ENCODE results near the gene TRIM39.

TRIM39 gene

GRCh38 chr6:30321692-30322388, 4.9 kb upstream of the TRIM39 start:
- ATAC-seq (replicated peaks) (no peak), DNase-seq (no peak)
- H3K4me1 Mint-ChIP-seq: peaks cover 44 to 66% of the 10 kb centered on the region in 2 donors
- H3K36me3 Mint-ChIP-seq: peaks cover 28 to 42% of the 10 kb centered on the region in 2 donors
- peak overlapping the region in 1 of 2 donors; percentile 39 for H3K4me3 Mint-ChIP-seq
- H3K27me3 Mint-ChIP-seq: no peaks in the 10 kb centered on the region
- no peak overlapping the region for H3K27ac Mint-ChIP-seq
- no peaks in the 10 kb centered on the region for H3K9me3 Mint-ChIP-seq

GRCh38 chr6:30322527-30323501, 3.9 kb upstream of the TRIM39 start:
- peaks cover 30 to 36% of the 10 kb centered on the region in 2 donors for H3K36me3 Mint-ChIP-seq
- no peaks in the 10 kb centered on the region for H3K9me3 Mint-ChIP-seq
- H3K4me3 Mint-ChIP-seq: peak overlapping the region; percentile 27 to 28
- DNase-seq (no peak), ATAC-seq (replicated peaks) (no peak)
- peak overlapping the region; percentile 33 for H3K27ac Mint-ChIP-seq
- peaks cover 49 to 68% of the 10 kb centered on the region in 2 donors for H3K4me1 Mint-ChIP-seq
- H3K27me3 Mint-ChIP-seq: no peaks in the 10 kb centered on the region

GRCh38 chr6:30323806-30324205, 2.9 kb upstream of the TRIM39 start:
- no peaks in the 10 kb centered on the region for H3K27me3 Mint-ChIP-seq
- peaks cover 46 to 62% of the 10 kb centered on the region in 2 donors for H3K4me1 Mint-ChIP-seq
- H3K27ac Mint-ChIP-seq: peak overlapping the region; percentile 25
- peaks cover 25 to 31% of the 10 kb centered on the region in 2 donors for H3K36me3 Mint-ChIP-seq
- DNase-seq: no peak
- H3K9me3 Mint-ChIP-seq: no peaks in the 10 kb centered on the region
- no peak overlapping the region for H3K4me3 Mint-ChIP-seq
- ATAC-seq (replicated peaks): no peak

- Mint-ChIP-seq H3K27me3 (no peaks in the 10 kb centered on the region), H3K4me3 (peak overlapping the region; percentile 95 to 96), H3K4me1 (peaks cover 39 to 55% of the 10 kb centered on the region in 2 donors), H3K36me3 (peaks cover 26 to 32% of the 10 kb centered on the region in 2 donors), H3K27ac (peak overlapping the region; percentile 99), H3K9me3 (no peaks in the 10 kb centered on the region)
- peak; percentile 58 to 66 for ATAC-seq (replicated peaks)
- no peak for DNase-seq
These were observed 1.4 kb upstream of the TRIM39 start for GRCh38 chr6:30325150-30325872.

- peak; percentile 74 for DNase-seq
- Mint-ChIP-seq H3K9me3 (no peaks in the 10 kb centered on the region), H3K4me3 (peak overlapping the region; percentile 95 to 96), H3K36me3 (peaks cover 26 to 32% of the 10 kb centered on the region in 2 donors), H3K4me1 (peaks cover 33 to 49% of the 10 kb centered on the region in 2 donors), H3K27ac (peak overlapping the region; percentile 99), H3K27me3 (no peaks in the 10 kb centered on the region)
- peak; percentile 76 to 78 for ATAC-seq (replicated peaks)
These were observed 728 bp upstream of the TRIM39 start for GRCh38 chr6:30325873-30326525.

- peak overlapping the region; percentile 95 to 96 for H3K4me3 Mint-ChIP-seq
- H3K27me3 Mint-ChIP-seq: no peaks in the 10 kb centered on the region
- H3K9me3 Mint-ChIP-seq: no peaks in the 10 kb centered on the region
- DNase-seq (no peak), ATAC-seq (replicated peaks) (no peak)
- peak overlapping the region; percentile 99 for H3K27ac Mint-ChIP-seq
- peaks cover 30 to 42% of the 10 kb centered on the region in 2 donors for H3K4me1 Mint-ChIP-seq
- H3K36me3 Mint-ChIP-seq: peaks cover 26 to 38% of the 10 kb centered on the region in 2 donors
These were observed 562 bp downstream of the TRIM39 start for GRCh38 chr6:30327232-30327746.

- Mint-ChIP-seq H3K4me3 (no peak overlapping the region), H3K36me3 (peaks cover 24 to 33% of the 10 kb centered on the region in 2 donors), H3K27ac (no peak overlapping the region), H3K27me3 (no peaks in the 10 kb centered on the region), H3K4me1 (peaks cover 26 to 34% of the 10 kb centered on the region in 2 donors), H3K9me3 (no peaks in the 10 kb centered on the region)
- DNase-seq (no peak), ATAC-seq (replicated peaks) (no peak)
These were observed 1.7 kb downstream of the TRIM39 start for GRCh38 chr6:30328397-30328796.

- Mint-ChIP-seq H3K4me3 (no peak overlapping the region), H3K36me3 (peaks cover 31 to 42% of the 10 kb centered on the region in 2 donors)
- no peak for ATAC-seq (replicated peaks)
These were observed 2.6 kb downstream of the TRIM39 start for GRCh38 chr6:30329331-30329730.

GRCh38 chr6:30331981-30332380, 5.3 kb downstream of the TRIM39 start:
- peaks cover 9 to 10% of the 10 kb centered on the region in 2 donors for H3K4me1 Mint-ChIP-seq
- DNase-seq (no peak), ATAC-seq (replicated peaks) (no peak)
- no peaks in the 10 kb centered on the region for H3K27me3 Mint-ChIP-seq
- H3K9me3 Mint-ChIP-seq: no peaks in the 10 kb centered on the region
- peaks cover 34 to 51% of the 10 kb centered on the region in 2 donors for H3K36me3 Mint-ChIP-seq
- H3K27ac Mint-ChIP-seq: no peak overlapping the region
- no peak overlapping the region for H3K4me3 Mint-ChIP-seq

More at GRCh38 chr6:30329331-30329730, 2.6 kb downstream of the TRIM39 start:
- Mint-ChIP-seq H3K27me3 (no peaks in the 10 kb centered on the region), H3K27ac (no peak overlapping the region), H3K4me1 (peaks cover 24 to 28% of the 10 kb centered on the region in 2 donors), H3K9me3 (no peaks in the 10 kb centered on the region)
- DNase-seq: no peak

- no peaks in the 10 kb centered on the region for H3K27me3 Mint-ChIP-seq
- H3K36me3 Mint-ChIP-seq: peaks cover 28 to 51% of the 10 kb centered on the region in 2 donors
- DNase-seq (no peak), ATAC-seq (replicated peaks) (no peak)
- no peak overlapping the region for H3K4me3 Mint-ChIP-seq
- H3K4me1 Mint-ChIP-seq: no peaks in the 10 kb centered on the region
- H3K9me3 Mint-ChIP-seq: no peaks in the 10 kb centered on the region
- H3K27ac Mint-ChIP-seq: no peak overlapping the region
These were observed 7.5 kb downstream of the TRIM39 start for GRCh38 chr6:30334075-30334783.

- no peak for DNase-seq
These were observed 13.9 kb downstream of the TRIM39 start for GRCh38 chr6:30340589-30341054.

GRCh38 chr6:30341218-30341617, 14.5 kb downstream of the TRIM39 start:
- Mint-ChIP-seq H3K27ac (no peak overlapping the region), H3K36me3 (peaks cover 18 to 43% of the 10 kb centered on the region in 2 donors)
- DNase-seq: no peak

More at GRCh38 chr6:30340589-30341054, 13.9 kb downstream of the TRIM39 start:
- no peak overlapping the region for H3K4me3 Mint-ChIP-seq
- no peak for ATAC-seq (replicated peaks)
- H3K9me3 Mint-ChIP-seq: no peaks in the 10 kb centered on the region
- H3K36me3 Mint-ChIP-seq: peaks cover 13 to 44% of the 10 kb centered on the region in 2 donors
- H3K27me3 Mint-ChIP-seq: no peaks in the 10 kb centered on the region
- no peak overlapping the region for H3K27ac Mint-ChIP-seq
- peaks cover 7 to 13% of the 10 kb centered on the region in 2 donors for H3K4me1 Mint-ChIP-seq

GRCh38 chr6:30341728-30342127, 15.0 kb downstream of the TRIM39 start:
- H3K4me1 Mint-ChIP-seq: peaks cover 13 to 24% of the 10 kb centered on the region in 2 donors
- H3K27me3 Mint-ChIP-seq: no peaks in the 10 kb centered on the region
- no peak overlapping the region for H3K4me3 Mint-ChIP-seq
- no peaks in the 10 kb centered on the region for H3K9me3 Mint-ChIP-seq
- peaks cover 19 to 44% of the 10 kb centered on the region in 2 donors for H3K36me3 Mint-ChIP-seq
- DNase-seq (no peak), ATAC-seq (replicated peaks) (no peak)
- no peak overlapping the region for H3K27ac Mint-ChIP-seq

More at GRCh38 chr6:30341218-30341617, 14.5 kb downstream of the TRIM39 start:
- Mint-ChIP-seq H3K9me3 (no peaks in the 10 kb centered on the region), H3K4me3 (no peak overlapping the region), H3K4me1 (peaks cover 11 to 19% of the 10 kb centered on the region in 2 donors), H3K27me3 (no peaks in the 10 kb centered on the region)
- no peak for ATAC-seq (replicated peaks)

All from stimulated activated naive B cell treated with anti-CD40 and anti-IgM and Interleukin-4, amounts not matched to agents 10 μg/mL and 1 μg/mL and 100 μg/mL, for 72 hours (primary cell).